SK-N-SH treated with all-trans-retinoic acid at 6 μM for 48 hours (cell line): ENCODE results near the gene HMOX1.

ENCODE experiments used
- ARNTL ChIP-seq: fragments of 450-650 bp; formaldehyde crosslinking; IDR thresholded peaks from 2 replicates; pipeline ENCODE4 v1.5.0; 2020; ENCODE audit warnings: low read depth, mild to moderate bottlenecking, moderate library complexity, borderline replicate concordance
- GLIS3 ChIP-seq: fragments of 250-450 bp; sonication (Bioruptor Pico); IDR thresholded peaks from 2 replicates; pipeline ENCODE4 v1.5.0; 2020; ENCODE audit warnings: mild to moderate bottlenecking, moderate library complexity
- PATZ1 ChIP-seq: fragments of 250-450 bp; sonication (Bioruptor Pico); IDR thresholded peaks from 2 replicates; pipeline ENCODE4 v1.8.0; 2020; ENCODE audit warnings: mild to moderate bottlenecking, moderate library complexity, borderline replicate concordance
- RARB ChIP-seq: fragments of 250-450 bp; sonication (Bioruptor Pico); IDR thresholded peaks from 2 replicates; pipeline ENCODE4 v1.8.0; 2021; ENCODE audit warnings: mild to moderate bottlenecking, moderate library complexity
- ZFP30 ChIP-seq: fragments of 450-650 bp; formaldehyde crosslinking; IDR thresholded peaks from 2 replicates; pipeline ENCODE4 v1.5.0; 2022; ENCODE audit warnings: mild to moderate bottlenecking, moderate library complexity
- TF ChIP-seq, protein P1 (sequence below): fragments of 250-450 bp; sonication (Bioruptor Pico); IDR thresholded peaks from 2 replicates; pipeline ENCODE4 v1.8.0; 2021; ENCODE audit warnings: low read depth, mild to moderate bottlenecking, moderate library complexity, borderline replicate concordance

DNA sequence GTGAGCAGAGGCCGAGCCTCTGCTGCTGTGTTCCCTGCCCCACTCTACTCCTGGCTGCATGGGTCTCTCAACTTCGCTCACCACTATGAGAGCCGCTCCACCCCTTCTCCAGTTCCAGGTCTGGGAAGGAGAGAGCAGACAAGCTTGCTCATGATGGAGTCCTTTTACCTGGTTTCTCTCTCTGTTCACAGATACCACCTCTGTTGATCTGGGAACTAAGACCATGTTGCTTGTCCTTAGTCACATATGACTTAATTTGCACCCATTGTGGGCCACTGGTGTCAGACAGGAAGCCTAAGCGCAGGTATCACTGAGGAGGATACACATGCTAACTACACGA, 45.9 kb downstream of the HMOX1 start:
- TF ChIP-seq RARB (CRISPR knock-in tag) (no peak), GLIS3 (no peak), PATZ1 (CRISPR knock-in tag) (no peak), ZFP30 (CRISPR knock-in tag) (no peak), ARNTL (no peak)
- TF ChIP-seq, protein P1, sequence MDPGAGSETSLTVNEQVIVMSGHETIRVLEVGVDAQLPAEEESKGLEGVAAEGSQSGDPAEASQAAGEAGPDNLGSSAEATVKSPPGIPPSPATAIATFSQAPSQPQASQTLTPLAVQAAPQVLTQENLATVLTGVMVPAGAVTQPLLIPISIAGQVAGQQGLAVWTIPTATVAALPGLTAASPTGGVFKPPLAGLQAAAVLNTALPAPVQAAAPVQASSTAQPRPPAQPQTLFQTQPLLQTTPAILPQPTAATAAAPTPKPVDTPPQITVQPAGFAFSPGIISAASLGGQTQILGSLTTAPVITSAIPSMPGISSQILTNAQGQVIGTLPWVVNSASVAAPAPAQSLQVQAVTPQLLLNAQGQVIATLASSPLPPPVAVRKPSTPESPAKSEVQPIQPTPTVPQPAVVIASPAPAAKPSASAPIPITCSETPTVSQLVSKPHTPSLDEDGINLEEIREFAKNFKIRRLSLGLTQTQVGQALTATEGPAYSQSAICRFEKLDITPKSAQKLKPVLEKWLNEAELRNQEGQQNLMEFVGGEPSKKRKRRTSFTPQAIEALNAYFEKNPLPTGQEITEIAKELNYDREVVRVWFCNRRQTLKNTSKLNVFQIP (CRISPR knock-in tag) = no peak
